Measurements from ENCODE around the gene TWNK.

Gene TWNK

GRCh38 chr10:101014966-101015581, 27.7 kb downstream of the TWNK start:
- DNase-seq (ENCODE audit: low read depth): peak; percentile 51
- H3K4me3 ChIP-seq (ENCODE audit: low read depth, low read length): no peak overlapping the region
- TF ChIP-seq MAX (IDR thresholded peaks at IDR 0.05; ENCODE audit: low read depth, low read length) (no peak), MYC (IDR thresholded peaks at IDR 0.05; ENCODE audit: low read depth, low read length) (no peak), POLR2A (IDR thresholded peaks at IDR 0.05; ENCODE audit: extremely low read depth, insufficient read length) (no peak), CTCF (IDR thresholded peaks at IDR 0.05; ENCODE audit: low read depth, low read length) (no peak)

GRCh38 chr10:101015582-101015973, 28.2 kb downstream of the TWNK start:
- DNase-seq (ENCODE audit: low read depth): no peak
- no peak for TF ChIP-seq CTCF (IDR thresholded peaks at IDR 0.05; ENCODE audit: low read depth, low read length)
- TF ChIP-seq POLR2A (IDR thresholded peaks at IDR 0.05; ENCODE audit: extremely low read depth, insufficient read length): no peak
- TF ChIP-seq MAX (IDR thresholded peaks at IDR 0.05; ENCODE audit: low read depth, low read length): no peak
- TF ChIP-seq MYC (IDR thresholded peaks at IDR 0.05; ENCODE audit: low read depth, low read length): no peak

GRCh38 chr10:101016814-101017213, 29.5 kb downstream of the TWNK start:
- DNase-seq (ENCODE audit: low read depth): no peak
- no peak for TF ChIP-seq MYC (IDR thresholded peaks at IDR 0.05; ENCODE audit: low read depth, low read length)
- no peak for TF ChIP-seq POLR2A (IDR thresholded peaks at IDR 0.05; ENCODE audit: extremely low read depth, insufficient read length)
- TF ChIP-seq CTCF (IDR thresholded peaks at IDR 0.05; ENCODE audit: low read depth, low read length): no peak
- no peak for TF ChIP-seq MAX (IDR thresholded peaks at IDR 0.05; ENCODE audit: low read depth, low read length)
- H3K4me3 ChIP-seq (ENCODE audit: low read depth, low read length): no peak overlapping the region

More at GRCh38 chr10:101015582-101015973, 28.2 kb downstream of the TWNK start:
- H3K4me3 ChIP-seq (ENCODE audit: low read depth, low read length): no peak overlapping the region

GRCh38 chr10:101018118-101018599, 30.8 kb downstream of the TWNK start:
- TF ChIP-seq POLR2A (IDR thresholded peaks at IDR 0.05; ENCODE audit: extremely low read depth, insufficient read length): peak; percentile 12
- TF ChIP-seq MYC (IDR thresholded peaks at IDR 0.05; ENCODE audit: low read depth, low read length): peak; percentile 88
- no peak for TF ChIP-seq CTCF (IDR thresholded peaks at IDR 0.05; ENCODE audit: low read depth, low read length)
- TF ChIP-seq MAX (IDR thresholded peaks at IDR 0.05; ENCODE audit: low read depth, low read length): peak; percentile 73
- H3K4me3 ChIP-seq (ENCODE audit: low read depth, low read length): peak overlapping the region; percentile 42
- DNase-seq (ENCODE audit: low read depth): peak; percentile 95

GRCh38 chr10:101018600-101019439, 31.5 kb downstream of the TWNK start:
- TF ChIP-seq POLR2A (IDR thresholded peaks at IDR 0.05; ENCODE audit: extremely low read depth, insufficient read length): peak; percentile 26
- TF ChIP-seq CTCF (IDR thresholded peaks at IDR 0.05; ENCODE audit: low read depth, low read length): peak; percentile 81
- peak; percentile 92 for TF ChIP-seq MAX (IDR thresholded peaks at IDR 0.05; ENCODE audit: low read depth, low read length)
- TF ChIP-seq MYC (IDR thresholded peaks at IDR 0.05; ENCODE audit: low read depth, low read length): peak; percentile 96
- peak overlapping the region; percentile 42 for H3K4me3 ChIP-seq (ENCODE audit: low read depth, low read length)
- DNase-seq (ENCODE audit: low read depth): peak; percentile 93
